Hematopoietic multipotent progenitor cell treated with erythropoietin and hydrocortisone succinate and interleukin-3 and kit ligand, for 4 days (in vitro differentiated cells): Measurements from ENCODE around the gene GTF2F1.
"Not testable (repeated sequence)": the region's sequence is repeated elsewhere in the genome, so short reads cannot be mapped to it uniquely, and the experiment has no call there.

Source experiments
- DNase-seq: peaks from one replicate; pipeline ENCODE4 v3.0.0-alpha.2; 2015

GTF2F1 gene

GRCh38 chr19:6381030-6381750 lies 11.8 kb downstream of the GTF2F1 start:
- DNase-seq: no peak

- no peak for DNase-seq
These were observed 13.2 kb downstream of the GTF2F1 start for GRCh38 chr19:6379744-6380143.

GRCh38 chr19:6378486-6378885 lies 14.5 kb downstream of the GTF2F1 start:
- no peak for DNase-seq

DNA sequence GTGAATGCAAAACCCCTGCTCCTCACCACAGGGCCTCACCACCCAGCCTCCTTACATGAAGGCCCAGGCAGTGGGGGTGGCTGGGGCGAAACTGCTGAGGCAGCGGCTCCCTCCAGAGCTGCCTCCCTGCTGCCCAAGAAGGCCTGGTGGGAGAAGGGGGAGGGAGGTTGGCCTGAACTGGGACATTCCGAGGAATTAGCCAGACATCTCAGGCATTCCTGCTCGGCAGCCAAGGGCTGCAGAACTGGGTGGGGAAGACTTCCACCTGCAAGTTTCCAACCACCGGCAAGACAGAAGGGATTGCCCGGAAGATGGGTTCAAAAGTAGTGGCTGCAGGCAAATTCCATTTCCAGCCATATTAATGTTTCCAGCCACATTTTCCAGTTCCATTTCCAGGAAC lies 14.9 kb downstream of the GTF2F1 start:
- DNase-seq: no peak

DNA sequence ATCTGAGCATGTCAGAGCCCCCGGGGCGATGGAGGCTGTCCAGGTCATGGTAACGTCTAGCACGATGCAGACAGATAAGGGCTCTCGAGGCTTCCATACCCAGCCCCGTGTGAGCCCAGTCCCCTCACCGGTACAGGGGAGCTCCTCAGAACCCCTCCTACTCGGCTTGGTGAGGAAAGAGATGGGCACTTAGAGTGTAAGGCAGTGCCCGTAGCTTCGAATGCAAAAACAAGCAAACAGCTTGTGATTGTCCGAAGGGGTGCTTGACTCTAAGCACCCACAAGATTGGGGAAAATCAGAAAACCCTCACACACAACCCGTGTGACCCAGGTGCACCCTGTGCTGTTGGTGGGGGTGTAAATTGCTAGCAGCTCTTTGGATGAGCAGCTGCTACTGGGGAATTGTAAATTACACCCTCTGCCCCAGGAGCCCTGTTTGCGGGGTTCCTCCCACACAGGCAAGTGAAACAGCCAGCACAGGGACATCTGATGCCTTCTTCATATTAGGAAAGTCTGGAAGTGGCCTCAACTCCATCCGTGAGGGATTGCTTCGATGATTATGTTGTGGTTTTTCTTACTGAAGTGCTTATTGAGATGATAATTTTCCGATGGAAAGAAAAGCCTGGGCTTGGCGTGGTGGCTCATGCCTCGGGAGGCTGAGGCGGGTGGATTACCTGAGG lies 16.3 kb downstream of the GTF2F1 start:
- no peak for DNase-seq

- no peak for DNase-seq
These were observed 17.5 kb downstream of the GTF2F1 start, which contains the start of gene PSPN for GRCh38 chr19:6375411-6376010. Gene PSPN (minus strand): TSS chr19:6375933. CDS start chr19:6375849, 84 bp downstream.

GRCh38 chr19:6374711-6375410 lies 18.1 kb downstream of the GTF2F1 start:
- DNase-seq: no peak

GRCh38 chr19:6374161-6374709 lies 18.7 kb downstream of the GTF2F1 start:
- DNase-seq: no peak

DNA sequence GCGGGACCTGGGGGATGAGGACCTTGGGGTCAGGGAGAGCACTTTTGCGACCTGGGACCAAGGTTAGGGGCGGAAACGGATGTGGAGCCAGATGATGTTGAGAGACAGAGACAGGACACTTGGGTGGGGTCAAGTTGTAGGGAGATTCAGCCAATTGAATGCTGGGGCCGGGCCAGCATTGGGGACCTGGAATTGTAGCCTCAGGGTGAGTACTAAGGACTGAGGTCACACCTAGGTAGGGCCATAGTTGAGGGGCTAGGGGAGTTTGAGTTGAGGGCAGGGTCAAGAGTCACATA lies 19.2 kb downstream of the GTF2F1 start:
- no peak for DNase-seq

DNA sequence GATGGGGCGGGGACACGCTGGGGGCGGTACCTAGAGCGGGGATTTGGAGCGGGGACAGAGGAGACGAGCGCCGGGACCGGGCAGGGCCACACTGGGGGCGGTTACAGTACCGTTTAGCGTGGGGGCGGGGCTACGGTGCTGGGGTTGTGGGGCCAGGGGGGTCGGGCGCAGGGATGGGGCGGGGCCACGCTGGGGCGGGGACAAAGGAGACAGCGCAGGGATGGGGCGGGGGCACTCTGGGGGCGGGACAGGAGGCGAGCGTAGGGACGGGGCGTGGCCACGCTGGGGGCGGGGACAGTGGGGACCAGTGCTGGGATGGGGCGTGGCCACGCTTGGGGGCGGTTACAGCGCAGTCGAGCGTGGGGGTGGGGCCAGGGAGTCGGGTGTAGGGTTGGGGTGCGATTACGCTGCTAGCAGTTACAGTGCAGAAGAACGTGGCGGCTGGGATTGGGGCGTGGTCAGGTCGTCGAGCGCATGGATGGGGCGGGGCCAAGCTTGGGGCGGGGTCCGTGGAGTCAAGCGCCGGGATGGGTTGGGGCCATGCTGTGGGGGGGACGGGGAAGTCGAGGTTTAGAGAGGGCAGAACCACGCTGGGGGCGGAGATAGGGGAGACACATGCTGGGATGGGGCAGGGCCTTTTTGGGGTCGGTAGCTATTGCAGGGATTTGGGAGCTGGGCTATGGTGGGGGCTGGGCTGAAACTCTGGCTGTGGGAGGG lies 19.7 kb downstream of the GTF2F1 start:
- peak; percentile 99 for DNase-seq

GRCh38 chr19:6372594-6373095 lies 20.3 kb downstream of the GTF2F1 start, which contains the start of gene ALKBH7:
Gene ALKBH7 (plus strand): TSS chr19:6372794. CDS start chr19:6372821, 27 bp downstream.
- DNase-seq: peak; percentile 100

DNA sequence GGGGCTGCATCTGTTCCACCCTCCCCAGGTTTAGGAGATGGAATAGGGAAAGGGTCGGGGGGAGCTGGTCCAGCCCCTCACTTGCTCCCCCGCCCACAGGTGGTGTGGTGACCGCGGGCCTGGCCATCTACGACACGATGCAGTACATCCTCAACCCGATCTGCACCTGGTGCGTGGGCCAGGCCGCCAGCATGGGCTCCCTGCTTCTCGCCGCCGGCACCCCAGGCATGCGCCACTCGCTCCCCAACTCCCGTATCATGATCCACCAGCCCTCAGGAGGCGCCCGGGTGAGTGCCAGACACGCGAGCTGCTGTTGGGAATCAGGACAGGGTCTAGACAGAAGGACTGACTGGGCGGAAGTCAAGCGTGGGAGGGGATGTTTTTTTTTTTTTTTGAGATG lies 28.6 kb downstream of the GTF2F1 start:
- no peak for DNase-seq

DNA sequence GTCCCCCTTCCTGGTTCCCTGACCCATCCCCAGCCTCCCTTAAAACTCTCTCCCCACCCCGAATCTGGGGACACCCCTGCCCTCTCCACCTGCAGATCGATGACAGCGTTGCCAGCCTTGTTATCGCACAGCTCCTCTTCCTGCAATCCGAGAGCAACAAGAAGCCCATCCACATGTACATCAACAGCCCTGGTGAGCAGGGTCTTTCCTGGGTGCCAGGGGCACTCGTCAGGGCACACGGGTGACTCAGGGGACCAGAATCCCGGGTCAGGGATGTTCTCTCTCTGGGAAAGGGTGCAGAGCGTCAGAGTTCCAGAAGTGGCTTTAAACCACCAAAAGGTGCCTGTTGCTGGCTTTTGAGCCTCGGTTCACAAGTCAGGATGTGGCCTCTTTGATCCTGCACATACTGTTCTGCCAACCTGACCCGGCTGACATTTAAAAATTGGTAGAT lies 30.6 kb downstream of the GTF2F1 start:
- DNase-seq: no peak

GRCh38 chr19:6362027-6362350 lies 31.0 kb downstream of the GTF2F1 start:
- DNase-seq: peak; percentile 30

- not testable (repeated sequence) for DNase-seq
These were observed 32.1 kb downstream of the GTF2F1 start for GRCh38 chr19:6360857-6361216.

- DNase-seq: not testable (repeated sequence)
These were observed 32.5 kb downstream of the GTF2F1 start for GRCh38 chr19:6360445-6360844.

- no peak for DNase-seq
These were observed 33.2 kb downstream of the GTF2F1 start for GRCh38 chr19:6359568-6360341.

DNA sequence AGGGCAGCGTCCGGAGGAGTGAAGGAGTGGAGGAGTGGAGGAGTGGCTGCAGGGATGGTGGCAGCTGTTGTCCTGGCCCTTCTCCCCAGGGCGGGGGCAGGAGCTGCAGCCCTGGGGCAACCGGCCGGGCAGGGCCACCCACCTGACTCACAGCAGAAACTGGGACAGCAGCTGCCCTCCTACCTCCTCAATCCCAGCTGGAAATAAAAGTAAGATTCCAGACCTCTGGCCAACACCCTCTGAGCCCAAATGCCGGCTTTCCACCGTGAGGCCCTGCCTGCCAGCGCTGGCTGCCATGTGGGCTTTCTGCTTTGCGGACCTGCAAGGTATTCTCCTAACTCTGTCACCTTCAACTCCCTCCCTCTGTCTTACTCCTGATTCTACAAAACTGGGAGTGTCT lies 35.0 kb downstream of the GTF2F1 start:
- DNase-seq: no peak

- no peak for DNase-seq
These were observed 35.8 kb downstream of the GTF2F1 start for GRCh38 chr19:6357174-6357573.

- not testable (repeated sequence) for DNase-seq
These were observed 37.5 kb downstream of the GTF2F1 start for GRCh38 chr19:6355321-6356040.

DNA sequence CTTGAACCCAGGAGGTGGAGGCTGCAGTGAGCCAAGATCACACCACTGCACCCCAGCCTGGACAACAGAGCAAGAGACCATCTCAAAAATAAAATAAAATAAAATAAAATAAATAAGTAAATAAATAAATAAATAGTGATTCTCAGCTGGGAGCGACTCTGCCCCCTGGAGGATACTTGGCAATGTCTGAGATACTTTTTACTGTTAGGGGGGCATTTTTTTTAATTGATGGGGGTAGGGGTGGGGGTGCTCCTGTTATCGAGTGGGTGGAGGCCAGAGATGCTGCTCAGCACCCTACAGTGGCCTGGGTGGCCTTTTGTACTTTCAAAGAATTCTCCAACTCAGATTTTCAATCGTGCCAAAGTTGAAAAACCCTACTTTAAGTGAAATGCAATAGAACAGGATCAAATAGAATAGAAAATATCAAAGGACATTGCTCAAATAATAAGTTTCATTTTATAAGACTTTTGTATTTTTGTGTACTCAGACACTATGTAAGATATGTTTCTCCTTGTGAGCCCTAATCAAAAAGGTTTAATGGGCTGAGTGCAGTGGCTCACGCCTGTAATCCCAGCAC lies 38.8 kb downstream of the GTF2F1 start:
- peak; percentile 40 for DNase-seq
